ENCODE data around the gene MTFP1. TPM values are rescaled to one million over a fixed set of nuclear protein-coding genes. Genes with fewer than 3 reads are reported as not detected.

MTFP1 gene
- total RNA-seq, 2 experiments from 2014 or later, result 37.2 to 38.0 TPM

DNA sequence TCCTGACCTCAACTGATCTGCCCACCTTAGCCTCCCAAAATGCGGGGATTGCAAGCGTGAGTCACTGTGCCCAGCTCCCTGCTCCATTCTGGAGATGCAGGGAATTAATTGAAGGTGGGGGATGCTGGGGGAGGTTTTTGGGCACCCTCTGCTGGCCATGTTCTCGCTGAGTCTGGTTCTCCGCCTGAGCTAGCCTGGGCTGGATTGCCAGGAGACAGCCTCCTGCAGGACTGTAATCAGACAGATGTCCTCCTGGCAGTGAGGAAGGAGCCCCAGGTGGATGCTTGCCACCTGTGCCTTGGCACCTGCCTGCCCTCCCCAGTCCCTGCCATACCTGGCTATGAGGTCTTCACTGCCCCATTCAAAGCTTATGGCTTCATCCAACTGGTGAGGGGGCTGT lies 5.4 kb downstream of the MTFP1 start:
- intact Hi-C loops (cut with DNase I, micrococcal nuclease), result no loop called here
- peaks cover 14% of the 10 kb centered on the region for H3K36me3 Mint-ChIP-seq (ENCODE audit: low read depth)
- H3K4me3 ChIP-seq (ENCODE audit: low read length), result no peak overlapping the region
- H3K9me3 Mint-ChIP-seq, result peaks cover 4% of the 10 kb centered on the region
- H3K9me3 ChIP-seq (ENCODE audit: control insufficient read depth in 1 of 2, insufficient read depth in 1 of 2, low read length in 2 of 2), result peaks cover 5 to 14% of the 10 kb centered on the region in 2 experiments
- H3K4me3 Mint-ChIP-seq, result no peak overlapping the region
- ChIA-PET POLR2A (interaction anchor here (0.7 to 1.5 kb wide), 2 partner anchors 20 to 33 kb away, joined by 3 read pairs; no protein-coding TSS in a partner anchor), CTCF (interaction anchor here (0.9 kb wide), 1 partner anchor 40 kb away, joined by 4 read pairs; no protein-coding TSS in a partner anchor)
- H3K27me3 ChIP-seq (ENCODE audit: control insufficient read depth in 1 of 2, insufficient read depth in 2 of 2, low read length in 2 of 2), result no peaks in the 10 kb centered on the region
- H3K4me1 ChIP-seq (ENCODE audit: insufficient read depth, low read length), result peaks cover 31% of the 10 kb centered on the region
- H3K27ac ChIP-seq (ENCODE audit: low read depth in 1 of 2, low read length in 2 of 2), result no peak overlapping the region
- peaks cover 32% of the 10 kb centered on the region for H3K4me1 Mint-ChIP-seq (ENCODE audit: low read depth)
- H3K27me3 Mint-ChIP-seq, result no peaks in the 10 kb centered on the region
- TF ChIP-seq CTCF (IDR thresholded peaks at IDR 0.05), result no peak
- H3K27ac Mint-ChIP-seq, result no peak overlapping the region
- no peak for DNase-seq
- H3K36me3 ChIP-seq (ENCODE audit: insufficient read depth, low read length), result peaks cover 14% of the 10 kb centered on the region
- no peak for ATAC-seq (ENCODE audit: poor library complexity)

- peaks cover 14% of the 10 kb centered on the region for H3K36me3 ChIP-seq (ENCODE audit: insufficient read depth, low read length)
- intact Hi-C loops (cut with DNase I, micrococcal nuclease), result no loop called here
- Mint-ChIP-seq H3K27me3 (no peaks in the 10 kb centered on the region), H3K9me3 (peaks cover 6% of the 10 kb centered on the region), H3K27ac (no peak overlapping the region), H3K4me1 (ENCODE audit: low read depth) (peaks cover 28% of the 10 kb centered on the region), H3K4me3 (no peak overlapping the region), H3K36me3 (ENCODE audit: low read depth) (peaks cover 10% of the 10 kb centered on the region)
- H3K27ac ChIP-seq (ENCODE audit: low read depth in 1 of 2, low read length in 2 of 2), result no peak overlapping the region
- H3K27me3 ChIP-seq (ENCODE audit: control insufficient read depth in 1 of 2, insufficient read depth in 2 of 2, low read length in 2 of 2), result no peaks in the 10 kb centered on the region
- peaks cover 27% of the 10 kb centered on the region for H3K4me1 ChIP-seq (ENCODE audit: insufficient read depth, low read length)
- no peak for ATAC-seq (ENCODE audit: poor library complexity)
- peaks cover 5 to 22% of the 10 kb centered on the region in 2 experiments for H3K9me3 ChIP-seq (ENCODE audit: control insufficient read depth in 1 of 2, insufficient read depth in 1 of 2, low read length in 2 of 2)
- CTCF ChIA-PET, result no interaction called here
- DNase-seq, result no peak
- POLR2A ChIA-PET, result interaction anchor here (7.3 kb wide), 1 partner anchor 8 kb away, joined by 76 read pairs; the partner anchor contains the start of gene MTFP1
- no peak for TF ChIP-seq CTCF (IDR thresholded peaks at IDR 0.05)
- H3K4me3 ChIP-seq (ENCODE audit: low read length), result no peak overlapping the region
These were observed 6.5 kb downstream of the MTFP1 start for GRCh38 chr22:30432096-30432495.

GRCh38 chr22:30432520-30432919 lies 7.0 kb downstream of the MTFP1 start:
- POLR2A ChIA-PET, result interaction anchor here (0.6 to 7.3 kb wide), 2 partner anchors 8 to 24 kb away, joined by 3 to 76 read pairs; partner anchors contain the start of gene MTFP1
- Histone ChIP-seq H3K36me3 (ENCODE audit: insufficient read depth, low read length) (peaks cover 14% of the 10 kb centered on the region), H3K4me1 (ENCODE audit: insufficient read depth, low read length) (peaks cover 24% of the 10 kb centered on the region), H3K27ac (ENCODE audit: low read depth in 1 of 2, low read length in 2 of 2) (no peak overlapping the region), H3K9me3 (ENCODE audit: control insufficient read depth in 1 of 2, insufficient read depth in 1 of 2, low read length in 2 of 2) (peaks cover 5 to 22% of the 10 kb centered on the region in 2 experiments), H3K4me3 (ENCODE audit: low read length) (no peak overlapping the region), H3K27me3 (ENCODE audit: control insufficient read depth in 1 of 2, insufficient read depth in 2 of 2, low read length in 2 of 2) (no peaks in the 10 kb centered on the region)
- peaks cover 9% of the 10 kb centered on the region for H3K36me3 Mint-ChIP-seq (ENCODE audit: low read depth)
- peaks cover 1% of the 10 kb centered on the region for H3K27me3 Mint-ChIP-seq
- ATAC-seq (ENCODE audit: poor library complexity), result no peak
- H3K27ac Mint-ChIP-seq, result no peak overlapping the region
- intact Hi-C loops (cut with DNase I, micrococcal nuclease), result no loop called here
- H3K4me1 Mint-ChIP-seq (ENCODE audit: low read depth), result peaks cover 25% of the 10 kb centered on the region
- no peak overlapping the region for H3K4me3 Mint-ChIP-seq
- no peak for TF ChIP-seq CTCF (IDR thresholded peaks at IDR 0.05)
- CTCF ChIA-PET, result no interaction called here
- no peak for DNase-seq
- peaks cover 6% of the 10 kb centered on the region for H3K9me3 Mint-ChIP-seq

Measured in CD4-positive, alpha-beta T cell (primary cell).